Gastroesophageal sphincter (tissue), 3 donors: Measurements from ENCODE around the gene PABPC4L.

ENCODE experiments used
- EP300 ChIP-seq: sonication (generic); formaldehyde crosslinking; IDR thresholded peaks from one replicate; pipeline ENCODE4 v1.6.1; 2017; ENCODE audit warnings: antibody characterized with exemption, mild to moderate bottlenecking
- POLR2A ChIP-seq, 2 donors: fragments of 450-650 bp; IDR thresholded peaks; one replicate each; pipeline ENCODE4 v1.6.1; 2017; ENCODE audit warnings: antibody characterized with exemption in 2 of 2, mild to moderate bottlenecking in 2 of 2, moderate library complexity in 1 of 2
- POLR2AphosphoS5 ChIP-seq: sonication (generic); formaldehyde crosslinking; IDR thresholded peaks from one replicate; pipeline ENCODE4 v1.6.1; 2017; ENCODE audit warnings: antibody characterized with exemption
- TF ChIP-seq, protein P1 (sequence below), 4 experiments: fragments of 200-600 bp in 2 of 4; fragments of 450-650 bp in 2 of 4; sonication (generic) in 1 of 4; IDR thresholded peaks; one replicate each; pipeline ENCODE4 v1.5.1; 2017 to 2019; ENCODE audit warnings: antibody characterized with exemption in 4 of 4, mild to moderate bottlenecking in 2 of 4, moderate library complexity in 2 of 4

DNA sequence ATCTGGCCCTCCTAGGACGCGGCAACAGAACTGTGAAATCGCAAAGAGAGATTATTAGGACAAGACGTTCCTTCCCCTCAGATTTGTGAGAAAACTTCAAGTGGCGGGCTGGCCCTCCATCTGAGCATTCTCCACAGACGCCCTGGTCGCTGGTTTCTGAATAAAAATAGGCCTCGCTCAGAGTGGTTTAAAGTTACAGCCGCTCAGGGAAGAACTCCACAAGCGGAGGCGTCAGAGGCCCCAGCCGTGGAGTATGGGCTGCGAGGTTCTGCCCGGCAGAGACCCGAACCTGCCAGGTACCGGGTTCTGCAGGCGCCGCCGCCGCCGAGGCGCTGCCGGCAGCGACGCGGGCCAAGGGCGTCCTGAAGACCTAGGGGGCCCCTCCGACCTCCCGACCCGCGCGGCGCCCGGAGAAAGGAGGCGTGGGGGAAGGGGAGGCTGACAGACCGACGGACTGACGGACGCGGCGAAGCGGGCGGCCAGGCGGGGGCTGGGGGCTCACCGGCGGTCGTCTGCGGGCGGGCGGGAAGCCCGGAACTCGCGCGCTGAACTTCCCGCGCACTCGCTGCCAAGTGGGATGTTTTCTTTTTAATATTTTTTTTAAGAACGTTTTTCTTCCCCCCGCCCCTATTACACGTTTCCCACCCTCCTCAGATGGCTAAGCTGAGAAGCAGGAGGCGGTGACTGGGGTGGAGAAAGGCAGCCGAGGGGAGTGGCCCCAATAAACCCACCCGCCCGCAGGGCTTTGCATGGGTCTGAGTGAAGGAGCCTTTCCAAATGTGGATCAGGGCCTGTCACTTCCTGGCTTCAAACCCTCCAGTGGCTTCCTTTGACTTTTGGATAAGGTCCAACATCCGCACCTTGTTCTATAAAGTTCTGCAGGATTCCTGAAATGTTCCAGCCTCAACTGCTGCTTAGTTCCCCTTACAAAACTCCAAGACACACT, at the start of gene PABPC4L:
- TF ChIP-seq POLR2AphosphoS5 = peak; percentile 29
- no peak for TF ChIP-seq EP300
- TF ChIP-seq, protein P1, sequence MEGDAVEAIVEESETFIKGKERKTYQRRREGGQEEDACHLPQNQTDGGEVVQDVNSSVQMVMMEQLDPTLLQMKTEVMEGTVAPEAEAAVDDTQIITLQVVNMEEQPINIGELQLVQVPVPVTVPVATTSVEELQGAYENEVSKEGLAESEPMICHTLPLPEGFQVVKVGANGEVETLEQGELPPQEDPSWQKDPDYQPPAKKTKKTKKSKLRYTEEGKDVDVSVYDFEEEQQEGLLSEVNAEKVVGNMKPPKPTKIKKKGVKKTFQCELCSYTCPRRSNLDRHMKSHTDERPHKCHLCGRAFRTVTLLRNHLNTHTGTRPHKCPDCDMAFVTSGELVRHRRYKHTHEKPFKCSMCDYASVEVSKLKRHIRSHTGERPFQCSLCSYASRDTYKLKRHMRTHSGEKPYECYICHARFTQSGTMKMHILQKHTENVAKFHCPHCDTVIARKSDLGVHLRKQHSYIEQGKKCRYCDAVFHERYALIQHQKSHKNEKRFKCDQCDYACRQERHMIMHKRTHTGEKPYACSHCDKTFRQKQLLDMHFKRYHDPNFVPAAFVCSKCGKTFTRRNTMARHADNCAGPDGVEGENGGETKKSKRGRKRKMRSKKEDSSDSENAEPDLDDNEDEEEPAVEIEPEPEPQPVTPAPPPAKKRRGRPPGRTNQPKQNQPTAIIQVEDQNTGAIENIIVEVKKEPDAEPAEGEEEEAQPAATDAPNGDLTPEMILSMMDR (IDR thresholded peaks at IDR 0.05) = no peak
- peak in 1 of 2 donors; percentile 15 for TF ChIP-seq POLR2A (IDR thresholded peaks at IDR 0.05)
